ENCODE data around the gene CEP68.
"Not testable (repeated sequence)": the region's sequence is repeated elsewhere in the genome, so short reads cannot be mapped to it uniquely, and the experiment has no call there.

The CEP68 gene

DNA sequence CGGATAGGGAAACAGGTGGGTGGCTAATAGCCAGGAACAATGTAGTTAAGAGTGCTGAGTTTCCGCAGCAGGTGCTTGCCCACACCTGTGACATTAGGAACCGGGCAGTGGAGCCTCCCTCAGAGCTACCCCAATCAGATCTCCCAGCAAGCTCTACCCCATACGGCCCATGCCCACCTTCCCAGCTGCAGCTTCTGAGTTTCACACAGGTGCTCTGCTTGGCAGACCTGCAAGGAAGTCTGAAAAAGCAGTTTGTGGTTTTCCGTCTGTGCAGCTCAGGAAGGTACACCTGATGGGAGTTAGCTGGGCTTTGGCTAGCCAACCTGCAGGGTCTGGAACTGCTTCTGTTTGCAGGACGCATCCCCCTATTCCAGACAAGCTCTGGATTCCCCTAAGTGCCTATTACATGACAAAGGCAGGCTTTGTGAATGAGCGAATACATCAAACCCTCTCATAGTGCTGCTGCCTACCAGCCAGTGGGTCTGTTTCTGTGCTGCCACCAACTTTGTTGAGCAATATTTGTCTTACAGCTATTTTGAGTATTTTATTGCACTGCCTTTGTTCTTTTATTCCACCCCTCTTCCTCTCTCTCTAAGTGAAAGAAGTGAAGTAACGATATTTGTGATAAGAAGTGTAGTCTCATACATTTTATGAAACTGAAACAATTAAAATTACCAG is 24.7 kb upstream of the CEP68 start:
- peak; percentile 35 for DNase-seq

- no peak for DNase-seq
These were observed 23.9 kb upstream of the CEP68 start for GRCh38 chr2:65032019-65032975.

GRCh38 chr2:65033178-65033577 is 23.0 kb upstream of the CEP68 start:
- peak; percentile 80 for DNase-seq

GRCh38 chr2:65033667-65034066 is 22.5 kb upstream of the CEP68 start:
- DNase-seq, result not testable (repeated sequence)

DNA sequence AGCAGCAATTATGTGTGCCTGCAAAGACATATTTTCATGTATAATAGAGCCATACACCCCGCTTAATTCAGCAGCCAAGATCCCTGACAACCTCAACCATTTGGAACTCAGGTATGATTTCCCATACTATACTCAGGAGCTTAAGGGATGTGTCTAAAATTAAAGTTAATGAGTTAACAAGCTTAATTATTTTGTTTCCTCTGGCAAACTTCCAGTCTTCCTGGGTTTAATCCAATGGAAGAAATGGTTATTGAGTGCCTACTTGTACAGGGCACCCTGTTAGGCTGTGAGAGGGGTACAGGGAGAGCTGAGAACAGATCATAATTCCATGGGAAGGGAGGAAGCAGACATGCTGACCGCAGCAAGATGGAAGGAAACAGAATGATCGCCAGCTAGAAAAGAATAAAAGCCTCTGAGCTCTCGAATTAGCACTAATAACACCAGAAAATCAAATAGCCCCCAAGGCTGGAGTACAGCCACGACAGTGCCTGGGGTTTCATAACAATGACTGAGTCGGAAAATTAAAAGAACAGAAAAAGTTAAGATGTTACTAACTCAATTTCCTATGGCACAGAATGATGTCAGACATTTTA is 20.8 kb upstream of the CEP68 start:
- no peak for DNase-seq

DNA sequence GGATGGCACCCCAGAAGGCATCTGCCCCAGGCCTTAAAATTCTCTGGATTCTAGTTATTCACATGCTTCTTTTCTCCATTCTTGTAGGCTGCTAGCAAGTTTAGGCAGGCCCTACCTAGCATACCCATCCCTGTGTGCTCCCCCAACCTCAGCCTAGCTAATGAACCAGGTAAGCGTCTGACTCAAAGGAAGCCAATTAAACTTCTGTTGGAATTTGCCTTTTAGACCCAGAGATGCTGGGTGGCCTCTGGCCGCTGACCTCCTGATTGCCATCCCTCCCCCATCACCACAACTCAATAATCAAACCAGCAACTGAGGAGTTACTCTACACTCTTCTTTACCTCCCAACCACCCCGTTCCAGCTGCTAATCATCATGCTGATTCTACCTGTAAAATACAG is 19.0 kb upstream of the CEP68 start:
- no peak for DNase-seq

- DNase-seq, result no peak
These were observed 16.6 kb upstream of the CEP68 start for GRCh38 chr2:65039640-65040039.

- peak; percentile 91 for DNase-seq
These were observed 15.6 kb upstream of the CEP68 start for GRCh38 chr2:65040400-65041261.

DNA sequence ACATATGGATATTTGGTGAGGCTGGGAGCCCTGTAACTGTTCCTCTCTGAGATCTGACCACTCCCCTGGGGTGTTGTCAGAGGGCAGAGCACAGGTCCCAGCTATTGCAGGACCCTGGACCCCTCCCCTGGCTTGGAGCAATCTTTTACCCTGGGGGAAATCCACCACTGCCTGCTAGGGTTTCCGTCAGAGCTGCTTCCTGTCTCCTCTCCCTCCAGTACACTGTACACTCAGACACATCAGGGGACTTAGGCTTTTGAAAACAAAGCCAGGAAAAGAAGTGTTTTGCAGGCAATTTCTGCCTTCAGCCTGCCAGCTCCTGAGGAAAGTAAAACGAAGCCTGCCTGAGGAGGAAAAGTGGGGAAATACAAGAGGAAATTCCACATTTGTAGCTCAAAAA is 13.2 kb upstream of the CEP68 start:
- DNase-seq, result no peak

DNA sequence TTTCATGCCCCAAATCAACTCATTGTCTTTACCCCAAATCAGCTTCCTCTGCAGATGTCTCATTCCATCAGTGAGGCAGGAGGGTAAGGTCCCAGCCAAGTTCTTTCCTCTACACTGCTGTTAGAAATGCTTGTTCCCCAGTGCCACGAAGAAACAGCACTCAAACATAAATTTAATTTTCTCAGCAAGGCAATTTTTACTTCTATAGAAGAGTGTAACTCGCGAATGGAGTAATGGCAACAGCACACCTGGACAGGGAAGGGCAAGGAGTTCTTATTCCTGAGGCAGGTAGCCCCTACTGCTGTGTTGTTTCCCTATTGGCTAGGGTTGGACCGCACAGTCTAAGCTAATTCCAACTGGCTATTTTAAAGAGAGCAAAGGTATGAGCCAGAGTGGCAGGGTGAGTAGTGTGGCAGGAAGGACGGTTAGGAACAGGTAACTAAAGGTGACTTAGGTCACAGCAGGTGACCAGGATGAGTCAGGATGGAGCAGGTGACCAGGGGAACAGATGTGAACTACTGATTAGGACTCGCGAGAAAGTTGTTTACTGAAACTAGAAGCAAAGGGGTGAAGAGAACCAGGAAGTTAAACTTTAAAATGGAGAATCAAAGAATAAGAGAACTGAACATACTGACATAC is 12.0 kb upstream of the CEP68 start:
- DNase-seq, result no peak

- no peak for DNase-seq
These were observed 10.6 kb upstream of the CEP68 start for GRCh38 chr2:65045651-65046050.

GRCh38 chr2:65046633-65047407 is 9.4 kb upstream of the CEP68 start:
- DNase-seq, result no peak

- no peak for DNase-seq
These were observed 7.1 kb upstream of the CEP68 start for GRCh38 chr2:65049010-65049639.

DNA sequence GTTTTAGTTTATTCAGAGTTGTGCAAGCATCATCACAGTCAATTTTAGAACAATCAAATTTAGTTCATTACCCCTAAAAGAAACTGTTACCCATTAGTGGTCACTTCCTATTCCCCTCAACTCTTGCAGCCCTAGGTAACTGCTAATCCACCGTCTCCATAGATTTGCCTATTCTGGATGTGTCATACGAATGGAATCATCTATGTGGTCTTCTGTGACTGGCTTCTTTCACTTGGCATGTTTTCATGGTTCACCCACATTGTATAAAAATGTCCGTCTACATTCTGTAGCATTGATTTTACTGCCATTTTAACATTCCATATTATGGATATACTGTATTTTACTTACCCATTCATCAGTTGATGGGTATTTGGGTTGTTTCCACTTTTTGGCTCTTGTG is 5.3 kb upstream of the CEP68 start:
- DNase-seq, result no peak

DNA sequence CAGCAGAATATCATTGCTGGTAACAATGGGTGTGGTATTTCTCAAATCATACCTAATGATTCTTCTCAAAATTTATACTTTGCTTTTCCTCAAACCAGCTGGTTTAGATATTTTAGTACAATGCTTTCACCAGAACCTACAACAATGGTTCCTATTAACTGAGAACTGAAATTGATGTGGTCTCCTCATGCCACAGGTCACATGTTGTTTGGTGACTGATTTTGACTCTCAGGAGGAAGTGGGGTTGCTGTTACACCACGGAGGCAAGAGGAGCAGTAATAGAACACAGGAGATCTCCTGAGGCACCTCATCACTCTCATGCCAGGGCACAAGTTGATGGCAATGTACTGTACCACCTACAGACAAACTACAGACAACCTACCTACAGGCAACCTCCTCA is 3.0 kb upstream of the CEP68 start:
- peak; percentile 60 for DNase-seq

- DNase-seq, result no peak
These were observed 1.3 kb upstream of the CEP68 start for GRCh38 chr2:65054749-65055421.

- peak; percentile 28 for DNase-seq
These were observed 598 bp upstream of the CEP68 start for GRCh38 chr2:65055422-65056214.

- DNase-seq, result no peak
These were observed 799 bp downstream of the CEP68 start for GRCh38 chr2:65057054-65057375.

DNA sequence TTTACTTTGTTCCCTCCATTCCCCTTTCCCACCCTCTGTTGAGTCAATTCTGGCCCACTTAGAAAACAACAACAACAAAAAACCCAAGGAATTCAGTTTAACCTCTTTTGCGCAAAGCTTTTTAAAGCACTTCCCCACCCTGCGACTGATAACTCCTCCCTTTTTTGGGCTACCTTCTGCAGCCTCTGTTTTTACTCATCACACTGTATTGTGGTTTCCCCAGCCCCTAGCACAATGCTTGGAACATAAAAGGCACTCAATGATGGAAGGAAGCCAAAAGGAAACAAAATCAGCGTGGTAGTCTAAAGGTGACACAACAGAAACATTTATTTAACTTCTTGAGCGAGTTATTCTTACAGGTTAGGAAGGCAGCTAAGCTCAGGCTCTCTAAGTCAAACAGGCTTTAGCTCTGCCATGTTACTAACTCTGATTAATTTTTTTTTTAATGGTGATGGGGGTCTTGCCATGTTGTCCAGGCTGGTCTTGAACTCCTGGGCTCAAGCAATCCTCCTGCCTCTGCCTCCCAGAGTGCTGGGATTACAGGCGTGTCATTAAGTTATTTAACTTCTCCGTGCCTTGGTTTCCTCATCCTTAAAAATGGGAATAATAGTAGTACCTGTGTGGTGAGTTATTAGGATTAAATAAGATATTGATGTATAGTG is 1.3 kb downstream of the CEP68 start:
- peak; percentile 72 for DNase-seq
